SU-DHL-6 (cell line): Measurements from ENCODE around the gene ARL15.

Experiments used
- CTCF ChIP-seq: fragments of 200-600 bp; sonication (generic); IDR thresholded peaks from one replicate; pipeline ENCODE4 v1.5.1; 2017; ENCODE audit warnings: antibody characterized with exemption, mild to moderate bottlenecking, low read length, moderate library complexity; ENCODE audit not compliant: insufficient read depth, poor library complexity, severe bottlenecking
- EZH2phosphoT487 ChIP-seq: fragments of 200-600 bp; sonication (generic), shearing (Covaris generic); conservative IDR thresholded peaks from 2 replicates; pipeline ENCODE4 v1.6.1; 2018; ENCODE audit warnings: mild to moderate bottlenecking, antibody characterized with exemption, low read length, moderate library complexity, mixed read lengths

DNA sequence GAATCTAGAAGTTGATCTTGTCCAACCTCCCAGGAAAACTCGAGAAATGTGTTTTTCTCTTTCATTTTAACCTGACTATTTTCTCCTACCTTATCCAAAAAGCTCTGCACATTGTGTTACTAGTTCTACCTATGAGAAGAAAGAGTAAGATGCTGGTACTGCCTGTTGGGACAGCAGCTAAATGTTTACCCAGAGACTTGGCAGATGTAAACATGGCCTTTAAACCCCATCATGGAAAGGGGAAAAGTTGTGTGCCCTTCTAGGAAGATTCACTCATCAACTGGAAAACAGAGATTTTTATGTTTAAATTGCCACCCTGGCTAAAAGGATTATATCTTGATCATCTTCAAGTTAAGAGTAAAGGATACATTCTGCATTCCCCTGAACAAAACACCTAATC, 3.5 kb downstream of the ARL15 start:
- TF ChIP-seq CTCF (no peak), EZH2phosphoT487 (no peak)
